A549 (cell line): Measurements from ENCODE around the gene ACVR2A. TPM values are rescaled to one million over a fixed set of nuclear protein-coding genes. Genes with fewer than 3 reads are reported as not detected.

ENCODE experiments used
- ATAC-seq, 2 experiments: fragments of 200-7000 bp in 1 of 2; fragments of >200 bp in 1 of 2; cut with Nextera tagmentation in 1 of 2; cut with Tn5 transposase in 1 of 2; 3 replicates each; pipeline versions ENCODE4 v1.8.0 to v1.9.1; 2018 to 2020; ENCODE audit warnings: mild to moderate bottlenecking in 1 of 2, moderate library complexity in 1 of 2
- CTCF ChIA-PET: fragments of 300-600 bp; sonication (Branson Sonifier 250); formaldehyde crosslinking; extraction: SDS; loops from one replicate; lab custom pipeline; 2021; ENCODE audit warnings: antibody characterized with exemption, inconsistent platforms; lab: Yijun Ruan, JAX
- POLR2A ChIA-PET: fragments of 350-600 bp; formaldehyde crosslinking; extraction: SDS; loops from one replicate; lab custom pipeline; 2021; ENCODE audit warnings: antibody characterized with exemption, inconsistent platforms; lab: Yijun Ruan, JAX
- DNase-seq, 2 experiments: peaks; one replicate each; pipeline versions ENCODE4 v3.0.0 to v3.0.0-alpha.2; 2011 to 2016; ENCODE audit warnings: low read depth in 1 of 2, low spot score in 1 of 2
- FAIRE-seq: peaks from 2 replicates; lab custom pipeline; 2011; peaks lifted over from hg19 to GRCh38; lab: Jason Lieb, UNC
- H3K27ac ChIP-seq, 2 experiments: fragments of >200 bp; sonication (Bioruptor Twin); formaldehyde crosslinking; 3 replicates each; pipeline ENCODE4 v1.5.1; 2016 to 2017
- H3K4me1 ChIP-seq: fragments of >200 bp; sonication (Bioruptor Twin); formaldehyde crosslinking; 3 replicates; pipeline ENCODE4 v1.6.1; 2016
- H3K4me2 ChIP-seq: fragments of >200 bp; sonication (Bioruptor Twin); formaldehyde crosslinking; 3 replicates; pipeline ENCODE4 v1.6.1; 2016
- H3K4me3 ChIP-seq: fragments of >200 bp; sonication (Bioruptor Twin); formaldehyde crosslinking; 3 replicates; pipeline ENCODE4 v1.5.1; 2016
- H3K9me3 ChIP-seq: fragments of >200 bp; sonication (Bioruptor Twin); formaldehyde crosslinking; 3 replicates; pipeline ENCODE4 v1.6.1; 2016
- BHLHE40 ChIP-seq: IDR thresholded peaks from 2 replicates; pipeline ENCODE4 v1.6.1; 2012; ENCODE audit warnings: low read depth, low read length, inconsistent platforms
- CBX8 ChIP-seq: fragments of 200-600 bp; sonication (generic); IDR thresholded peaks from 2 replicates; pipeline ENCODE4 v1.6.1; 2016
- EP300 ChIP-seq, 2 experiments: fragments of >200 bp; sonication (Bioruptor Twin); formaldehyde crosslinking; IDR thresholded peaks; 2 replicates in 1 of 2; 3 replicates in 1 of 2; pipeline ENCODE4 v1.6.1; 2016 to 2017
- FOSB ChIP-seq: fragments of 250-450 bp; sonication (Bioruptor Pico); IDR thresholded peaks from 2 replicates; pipeline ENCODE4 v1.5.0; 2020; ENCODE audit warnings: mild to moderate bottlenecking, moderate library complexity
- HDAC2 ChIP-seq: fragments of 200-600 bp; sonication (generic); IDR thresholded peaks from 2 replicates; pipeline ENCODE4 v1.6.1; 2016
- HES2 ChIP-seq: fragments of >200 bp; sonication (Bioruptor Twin); formaldehyde crosslinking; IDR thresholded peaks from 2 replicates; pipeline ENCODE4 v1.6.1; 2016
- HOXB13 ChIP-seq: fragments of 250-450 bp; sonication (Bioruptor Pico); IDR thresholded peaks from 2 replicates; pipeline ENCODE4 v1.5.0; 2020; ENCODE audit warnings: low read depth, mild to moderate bottlenecking, moderate library complexity
- HOXB5 ChIP-seq: fragments of 250-450 bp; sonication (Bioruptor Pico); IDR thresholded peaks from 2 replicates; pipeline ENCODE4 v1.5.0; 2020; ENCODE audit warnings: mild to moderate bottlenecking, moderate library complexity
- MAZ ChIP-seq: fragments of 150-350 bp; IDR thresholded peaks from 2 replicates; pipeline ENCODE4 v1.6.1; 2014; ENCODE audit warnings: antibody characterized with exemption, low read depth, low read length, borderline replicate concordance
- MYC ChIP-seq: IDR thresholded peaks from 2 replicates; pipeline ENCODE4 v1.6.1; 2012; ENCODE audit warnings: mild to moderate bottlenecking, inconsistent platforms, low read length, improper control_type of control experiment, borderline replicate concordance
- NFE2L2 ChIP-seq: fragments of 150-350 bp; conservative IDR thresholded peaks from 2 replicates; pipeline ENCODE4 v1.6.1; 2014; ENCODE audit warnings: low read length
- RAD21 ChIP-seq, 2 experiments: fragments of >200 bp in 1 of 2; sonication (Bioruptor Twin) in 1 of 2; formaldehyde crosslinking in 1 of 2; IDR thresholded peaks in 1 of 2; conservative IDR thresholded peaks in 1 of 2; 2 replicates in 1 of 2; 3 replicates in 1 of 2; pipeline ENCODE4 v1.6.1; 2012 to 2018; ENCODE audit warnings: inconsistent platforms in 1 of 2
- RCOR1 ChIP-seq: fragments of 150-350 bp; IDR thresholded peaks from 2 replicates; pipeline ENCODE4 v1.6.1; 2014; ENCODE audit warnings: antibody characterized with exemption, low read length, low read depth
- REST ChIP-seq: fragments of 200-600 bp; sonication (generic); IDR thresholded peaks from 2 replicates; pipeline ENCODE4 v1.6.1; 2016; ENCODE audit warnings: antibody characterized with exemption, mild to moderate bottlenecking, moderate library complexity
- RNF2 ChIP-seq: fragments of 200-600 bp; sonication (generic); IDR thresholded peaks from 2 replicates; pipeline ENCODE4 v1.6.1; 2016; ENCODE audit warnings: low read depth, mild to moderate bottlenecking, antibody characterized with exemption, moderate library complexity, borderline replicate concordance
- SMC3 ChIP-seq: fragments of >200 bp; sonication (Bioruptor Twin); formaldehyde crosslinking; IDR thresholded peaks from 3 replicates; pipeline ENCODE4 v1.6.1; 2018; ENCODE audit warnings: inconsistent platforms
- ZC3H11A ChIP-seq: fragments of 450-650 bp; IDR thresholded peaks from 2 replicates; pipeline ENCODE4 v1.6.1; 2014; ENCODE audit warnings: antibody characterized with exemption, mild to moderate bottlenecking
- WGBS: methylation state at CpG from one replicate; pipeline ENCODE4 v1.1.6; 2017; ENCODE audit errors: missing lambda C conversion rate; 5-methylcytosine and 5-hydroxymethylcytosine counted together
- polyA plus RNA-seq, 4 experiments: library from polyadenylated mRNA; depleted of rRNA in 3 of 4; stranded (reverse); fragments of >200 nt; fragmentation: RNase III in 1 of 4; extraction: RNeasy Plus Mini Kit Qiagen cat#74134 plus additional on column Dnase treatment in 1 of 4; gene quantifications; 2 replicates in 3 of 4; 3 replicates in 1 of 4; pipeline ENCODE4 v1.2.3, GENCODE V29; 2011 to 2017
- TF ChIP-seq, protein P1 (sequence below): fragments of 250-450 bp; sonication (Bioruptor Pico); IDR thresholded peaks from 2 replicates; pipeline ENCODE4 v1.5.0; 2020; ENCODE audit warnings: low read depth, mild to moderate bottlenecking, moderate library complexity
- TF ChIP-seq, protein P2 (sequence below): fragments of >200 bp; sonication (Bioruptor Twin); formaldehyde crosslinking; IDR thresholded peaks from 3 replicates; pipeline ENCODE4 v1.6.1; 2016

The ACVR2A gene
- polyA plus RNA-seq, 2 of the 4 experiments (the other 2 are of a cell fraction), result 2.6 to 5.7 TPM

DNA sequence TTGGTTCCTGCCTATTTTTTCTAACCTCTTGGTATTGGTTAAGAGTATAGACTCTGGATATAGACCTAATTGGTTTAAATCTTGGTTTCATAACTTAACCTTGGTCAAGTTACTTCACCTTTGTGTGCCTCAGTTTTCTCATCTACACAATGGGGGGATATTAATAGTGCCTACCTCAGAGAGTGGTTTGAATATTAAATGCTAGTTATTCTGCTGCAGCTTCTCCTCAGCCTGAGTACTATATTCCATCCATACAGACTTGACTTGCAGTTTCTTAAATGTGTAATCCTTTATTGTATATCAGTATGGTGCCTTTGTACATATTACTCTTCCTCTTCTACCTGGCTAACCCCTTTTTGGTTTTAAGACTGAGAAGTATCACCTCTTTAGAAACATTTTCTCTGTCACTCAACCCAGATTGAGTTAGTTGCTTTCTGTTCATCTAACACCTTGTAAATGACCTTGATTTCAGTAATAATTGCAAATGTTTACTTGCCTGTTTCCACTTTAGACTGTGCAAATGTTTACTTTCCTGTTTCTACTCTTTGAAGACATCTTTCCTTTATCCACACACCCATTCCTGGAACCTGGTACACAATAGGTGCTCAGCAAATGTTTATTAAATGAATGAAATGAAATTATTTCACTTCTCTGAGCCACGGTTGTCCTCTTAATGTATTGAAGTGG is 6.6 kb downstream of the ACVR2A start:
- no peak for FAIRE-seq
- CTCF ChIA-PET, result no interaction called here
- ATAC-seq, result no peak

GRCh38 chr2:147854557-147855134 is 9.8 kb downstream of the ACVR2A start:
- ATAC-seq, result no peak
- H3K9me3 ChIP-seq, result no peaks in the 10 kb centered on the region
- H3K27ac ChIP-seq, result no peak overlapping the region
- TF ChIP-seq REST (no peak), HES2 (no peak), BHLHE40 (no peak), RAD21 (conservative IDR thresholded peaks at IDR 0.05 in 1 of 2, IDR thresholded peaks at IDR 0.05 in 1 of 2) (no peak), MYC (no peak), HOXB5 (CRISPR knock-in tag) (no peak)
- TF ChIP-seq, all 56 proteins: peak for 0
- 0 out of 3 replicates have a peak, but pooled peaks cover 3% of the 10 kb centered on the region for H3K4me1 ChIP-seq
- WGBS, result 89% methylated on average over 6 of the region's 6 CpGs
- no peak overlapping the region for H3K4me3 ChIP-seq
- no peak overlapping the region for H3K4me2 ChIP-seq
- no peak for DNase-seq
- CTCF ChIA-PET, result no interaction called here
- POLR2A ChIA-PET, result no interaction called here
- FAIRE-seq, result no peak

More for the DNA sequence above, 6.6 kb downstream of the ACVR2A start:
- 33% methylated on average over 1 of the region's 1 CpG for WGBS
- DNase-seq, result no peak
- no peaks in the 10 kb centered on the region for H3K9me3 ChIP-seq
- POLR2A ChIA-PET, result no interaction called here
- no peak for TF ChIP-seq RNF2
- TF ChIP-seq HDAC2, result no peak
- no peak for TF ChIP-seq EP300 (IDR thresholded peaks at IDR 0.05)
- no peak for TF ChIP-seq NFE2L2
- TF ChIP-seq ZC3H11A, result no peak
- TF ChIP-seq, protein P1, sequence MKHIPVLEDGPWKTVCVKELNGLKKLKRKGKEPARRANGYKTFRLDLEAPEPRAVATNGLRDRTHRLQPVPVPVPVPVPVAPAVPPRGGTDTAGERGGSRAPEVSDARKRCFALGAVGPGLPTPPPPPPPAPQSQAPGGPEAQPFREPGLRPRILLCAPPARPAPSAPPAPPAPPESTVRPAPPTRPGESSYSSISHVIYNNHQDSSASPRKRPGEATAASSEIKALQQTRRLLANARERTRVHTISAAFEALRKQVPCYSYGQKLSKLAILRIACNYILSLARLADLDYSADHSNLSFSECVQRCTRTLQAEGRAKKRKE (CRISPR knock-in tag), result no peak
- TF ChIP-seq CBX8, result no peak
- TF ChIP-seq HOXB13 (CRISPR knock-in tag), result no peak
- TF ChIP-seq, protein P2, sequence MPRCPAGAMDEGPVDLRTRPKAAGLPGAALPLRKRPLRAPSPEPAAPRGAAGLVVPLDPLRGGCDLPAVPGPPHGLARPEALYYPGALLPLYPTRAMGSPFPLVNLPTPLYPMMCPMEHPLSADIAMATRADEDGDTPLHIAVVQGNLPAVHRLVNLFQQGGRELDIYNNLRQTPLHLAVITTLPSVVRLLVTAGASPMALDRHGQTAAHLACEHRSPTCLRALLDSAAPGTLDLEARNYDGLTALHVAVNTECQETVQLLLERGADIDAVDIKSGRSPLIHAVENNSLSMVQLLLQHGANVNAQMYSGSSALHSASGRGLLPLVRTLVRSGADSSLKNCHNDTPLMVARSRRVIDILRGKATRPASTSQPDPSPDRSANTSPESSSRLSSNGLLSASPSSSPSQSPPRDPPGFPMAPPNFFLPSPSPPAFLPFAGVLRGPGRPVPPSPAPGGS, result no peak
- TF ChIP-seq MAZ, result no peak
- no peak for TF ChIP-seq SMC3
- TF ChIP-seq MYC, result no peak
- TF ChIP-seq REST, result no peak
- TF ChIP-seq RCOR1, result no peak
- TF ChIP-seq FOSB (CRISPR knock-in tag), result no peak
- no peak overlapping the region for H3K27ac ChIP-seq
- H3K4me3 ChIP-seq, result no peak overlapping the region
- H3K4me1 ChIP-seq, result peaks cover 6% of the 10 kb centered on the region; the same call in 1 of the 3 replicates
- no peak overlapping the region for H3K4me2 ChIP-seq
